Fibroblast of the conjunctiva (primary cell): ENCODE results near the gene RSF1.

ENCODE experiments used
- DNase-seq: peaks from one replicate; pipeline ENCODE4 v3.0.0-alpha.2; 2010; ENCODE audit warnings: low read depth

Gene RSF1

GRCh38 chr11:77619576-77620198 lies 200.8 kb downstream of the RSF1 start:
- DNase-seq, result peak; percentile 20

GRCh38 chr11:77617892-77618291 lies 202.6 kb downstream of the RSF1 start:
- DNase-seq, result no peak

GRCh38 chr11:77611921-77612320 lies 208.6 kb downstream of the RSF1 start:
- no peak for DNase-seq
